ENCODE data around the gene SEMA6D. TPM values are rescaled to one million over a fixed set of nuclear protein-coding genes. Genes with fewer than 3 reads are reported as not detected.

Gene SEMA6D
- total RNA-seq, 1 experiment from 2014 or later: 15.8 TPM

DNA sequence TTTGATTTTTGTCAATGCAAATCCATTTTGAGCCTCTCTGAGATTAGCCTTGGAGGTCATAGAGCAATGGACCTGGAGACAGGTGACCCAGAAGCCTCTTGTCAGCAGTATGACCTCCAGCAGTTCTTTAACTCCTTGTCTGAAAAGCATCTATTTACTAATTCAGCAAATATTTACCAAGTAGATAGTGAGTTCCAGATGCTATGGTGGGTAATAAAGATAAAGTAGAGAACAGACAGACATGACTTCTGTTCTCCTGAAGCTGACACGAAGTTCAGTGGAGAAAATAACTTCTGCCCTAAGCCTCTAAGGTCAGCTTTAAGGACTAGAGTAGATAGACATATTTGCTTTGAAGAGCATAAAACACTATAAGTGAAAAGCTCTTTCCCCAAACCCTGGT, 26.6 kb downstream of the SEMA6D start:
- no peaks in the 10 kb centered on the region; a peak in 1 of 5 replicates for H3K9me3 Mint-ChIP-seq
- H3K18ac ChIP-seq (ENCODE audit: insufficient read length, low read depth, low read length): no peak overlapping the region
- no peak overlapping the region for H4K8ac ChIP-seq (replicated peaks; ENCODE audit: insufficient read length, low read depth, low read length)
- no peaks in the 10 kb centered on the region for H3K23me2 ChIP-seq (ENCODE audit: insufficient read length, low read depth, low read length, poor library complexity, severe bottlenecking)
- no peaks in the 10 kb centered on the region for H3K79me2 ChIP-seq (ENCODE audit: insufficient read depth, low read length)
- no peak overlapping the region for H3K23ac ChIP-seq (ENCODE audit: insufficient read length, low read depth, low read length)
- no peak overlapping the region for H2BK120ac ChIP-seq (ENCODE audit: low read depth, low read length, poor library complexity, severe bottlenecking)
- no peak overlapping the region for H2BK15ac ChIP-seq (ENCODE audit: low read depth, low read length)
- no peak overlapping the region for H2BK12ac ChIP-seq (ENCODE audit: insufficient read length, low read depth, low read length)
- no peak overlapping the region for H3K4ac ChIP-seq (ENCODE audit: low read depth, low read length)
- no peak overlapping the region for H4K5ac ChIP-seq (ENCODE audit: insufficient read length, low read depth, low read length)
- no peak for DNase-seq
- peaks cover 38% of the 10 kb centered on the region for H3K27me3 Mint-ChIP-seq (ENCODE audit: low read depth)
- WGBS (ENCODE audit: extremely low coverage, insufficient read length, low lambda C conversion rate): no CpG with 5 or more reads among the region's 1 CpG
- no peaks in the 10 kb centered on the region for H3K79me1 ChIP-seq (ENCODE audit: insufficient read depth, low read depth, low read length, poor library complexity, severe bottlenecking)
- H3K36me3 Mint-ChIP-seq (ENCODE audit: insufficient read depth in 1 of 3, low read depth in 3 of 3): peaks cover 0 to 12% (median 7%) of the 10 kb centered on the region in 3 experiments; a peak in 4 of 7 replicates
- no peak overlapping the region for H2BK5ac ChIP-seq (ENCODE audit: insufficient read length, low read length)
- no peak overlapping the region for H4K91ac ChIP-seq (ENCODE audit: insufficient read length, low read depth, low read length)
- TF ChIP-seq, protein P1, sequence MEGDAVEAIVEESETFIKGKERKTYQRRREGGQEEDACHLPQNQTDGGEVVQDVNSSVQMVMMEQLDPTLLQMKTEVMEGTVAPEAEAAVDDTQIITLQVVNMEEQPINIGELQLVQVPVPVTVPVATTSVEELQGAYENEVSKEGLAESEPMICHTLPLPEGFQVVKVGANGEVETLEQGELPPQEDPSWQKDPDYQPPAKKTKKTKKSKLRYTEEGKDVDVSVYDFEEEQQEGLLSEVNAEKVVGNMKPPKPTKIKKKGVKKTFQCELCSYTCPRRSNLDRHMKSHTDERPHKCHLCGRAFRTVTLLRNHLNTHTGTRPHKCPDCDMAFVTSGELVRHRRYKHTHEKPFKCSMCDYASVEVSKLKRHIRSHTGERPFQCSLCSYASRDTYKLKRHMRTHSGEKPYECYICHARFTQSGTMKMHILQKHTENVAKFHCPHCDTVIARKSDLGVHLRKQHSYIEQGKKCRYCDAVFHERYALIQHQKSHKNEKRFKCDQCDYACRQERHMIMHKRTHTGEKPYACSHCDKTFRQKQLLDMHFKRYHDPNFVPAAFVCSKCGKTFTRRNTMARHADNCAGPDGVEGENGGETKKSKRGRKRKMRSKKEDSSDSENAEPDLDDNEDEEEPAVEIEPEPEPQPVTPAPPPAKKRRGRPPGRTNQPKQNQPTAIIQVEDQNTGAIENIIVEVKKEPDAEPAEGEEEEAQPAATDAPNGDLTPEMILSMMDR (conservative IDR thresholded peaks at IDR 0.05): no peak
- H3K4me3 Mint-ChIP-seq: no peak overlapping the region
- H3T11ph ChIP-seq (ENCODE audit: low read length): no peak overlapping the region
- H3K4me1 Mint-ChIP-seq: peaks cover 41 to 45% of the 10 kb centered on the region in 2 experiments
- H2AK5ac ChIP-seq (ENCODE audit: insufficient read length, low read length): no peak overlapping the region
- peaks cover 8% of the 10 kb centered on the region for H3K27me3 ChIP-seq (ENCODE audit: insufficient read depth, low read length)
- H3K4me1 ChIP-seq (ENCODE audit: insufficient read depth, low read length): peaks cover 9% of the 10 kb centered on the region; the same call in 1 of the 2 replicates
- no peak overlapping the region for H2BK20ac ChIP-seq (ENCODE audit: low read depth, low read length, poor library complexity, severe bottlenecking)
- no peak overlapping the region for H3K4me2 ChIP-seq (ENCODE audit: insufficient read depth, insufficient read length, low read length)
- no peaks in the 10 kb centered on the region for H4K20me1 ChIP-seq (ENCODE audit: control insufficient read depth, insufficient read depth, insufficient read length)
- H2AFZ ChIP-seq (ENCODE audit: low read length): no peak overlapping the region
- H3K56ac ChIP-seq (ENCODE audit: insufficient read length, low read depth, low read length): no peak overlapping the region
- no peak overlapping the region for H3K9ac ChIP-seq (ENCODE audit: extremely low read depth, insufficient read length, low read length)
- no peak overlapping the region for H3K14ac ChIP-seq (ENCODE audit: insufficient read depth, low read length)
- no peak overlapping the region for H3K27ac ChIP-seq (ENCODE audit: insufficient read length, low read depth, low read length)
- no peaks in the 10 kb centered on the region for H3K9me3 ChIP-seq (ENCODE audit: control insufficient read depth, low read depth, low read length)
- H3K27ac Mint-ChIP-seq: no peak overlapping the region

Measured in H9 (cell line).